Stimulated activated CD4-positive, alpha-beta T cell treated with anti-CD3 and anti-CD28 coated beads, Interleukin-2, amount 100 ng/mL, for 4 hours (primary cell): ENCODE data around the gene WLS.
"Not testable (repeated sequence)": the region's sequence is repeated elsewhere in the genome, so short reads cannot be mapped to it uniquely, and the experiment has no call there.

Source experiments
- DNase-seq: peaks from one replicate; pipeline ENCODE4 v3.0.0-alpha.2; 2020; ENCODE audit warnings: low read depth

WLS gene

GRCh38 chr1:68165665-68166064 lies 66.7 kb downstream of the WLS start:
- DNase-seq: no peak

DNA sequence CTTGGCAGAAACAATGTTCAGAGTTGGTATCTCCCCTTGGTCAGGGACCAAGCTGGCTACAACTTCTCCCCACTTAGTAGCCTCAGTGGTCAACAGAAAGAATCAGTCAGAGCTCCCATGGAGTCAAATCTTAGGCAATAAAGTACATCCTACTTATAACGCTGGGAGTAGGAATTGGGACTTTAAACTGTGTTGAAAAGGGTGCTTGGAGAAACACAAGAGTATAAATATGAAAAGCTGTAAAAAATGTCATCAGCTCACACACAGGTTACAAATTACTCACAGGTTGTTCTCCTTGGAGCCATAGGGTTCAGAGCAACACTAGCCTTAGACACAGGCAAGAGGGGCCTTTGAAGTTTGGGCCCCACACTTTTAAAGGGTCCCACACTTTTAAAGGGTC lies 67.4 kb downstream of the WLS start:
- no peak for DNase-seq

DNA sequence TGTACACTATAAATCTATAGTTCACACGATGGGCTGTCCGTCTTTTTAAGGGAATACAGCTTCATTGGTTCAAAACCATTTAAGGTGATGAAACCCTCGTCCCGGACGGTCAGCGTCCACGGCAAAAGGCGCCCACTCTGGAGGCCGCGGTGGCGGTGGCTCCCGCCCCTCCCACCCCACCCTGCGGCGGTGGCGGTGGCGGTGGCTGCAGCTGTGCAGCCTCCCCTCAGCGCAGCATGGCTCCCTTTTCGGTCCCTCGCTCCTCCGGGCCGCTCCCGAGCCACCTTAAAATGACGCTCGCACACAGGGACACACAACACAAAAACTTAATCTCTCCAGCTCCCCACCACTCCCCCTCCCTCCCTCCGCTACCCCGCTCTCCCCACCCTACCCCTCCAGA lies 69.1 kb downstream of the WLS start:
- no peak for DNase-seq

DNA sequence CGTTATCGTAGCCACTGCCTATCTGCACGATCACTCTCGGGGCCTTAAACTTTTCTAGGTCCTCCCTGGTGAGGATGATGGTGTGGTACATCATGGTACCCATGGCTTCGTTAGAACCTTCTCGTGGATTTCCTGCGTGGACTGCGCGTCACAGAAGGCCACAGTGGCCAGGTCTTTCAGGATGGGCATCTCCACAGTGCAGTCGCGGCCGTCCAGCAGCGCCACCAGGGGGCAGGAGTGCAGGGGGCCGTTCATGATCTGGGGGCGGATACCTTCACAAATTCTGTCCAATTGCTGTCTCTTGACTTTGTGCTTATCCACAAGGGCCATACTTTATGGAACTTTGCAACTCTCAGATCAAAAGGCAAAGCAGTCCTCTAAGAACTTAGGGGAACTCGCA lies 69.6 kb downstream of the WLS start:
- no peak for DNase-seq

DNA sequence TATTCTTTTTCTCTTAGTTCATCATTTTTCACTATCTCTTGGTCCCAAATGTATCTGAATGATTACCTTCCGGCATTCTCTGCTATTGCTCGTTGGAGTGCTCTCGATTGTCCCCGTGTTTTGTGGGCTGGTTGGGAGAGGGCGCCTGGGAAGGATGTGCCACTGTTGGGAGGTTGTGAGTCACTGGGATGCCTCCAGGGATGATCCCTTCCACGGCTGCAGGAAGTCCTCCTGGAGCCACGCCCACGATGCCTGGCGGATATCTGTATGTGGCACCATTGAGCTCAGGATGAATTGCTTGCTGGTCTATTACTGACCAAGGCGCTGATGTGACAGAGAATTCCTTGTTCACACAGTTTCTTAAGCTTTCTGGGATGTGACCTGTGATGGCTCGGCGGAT lies 70.7 kb downstream of the WLS start:
- not testable (repeated sequence) for DNase-seq

- not testable (repeated sequence) for DNase-seq
Observed at GRCh38 chr1:68160935-68161334, 71.4 kb downstream of the WLS start.

GRCh38 chr1:68160021-68160420 lies 72.3 kb downstream of the WLS start:
- DNase-seq: no peak

GRCh38 chr1:68158837-68159236 lies 73.5 kb downstream of the WLS start:
- DNase-seq: no peak

DNA sequence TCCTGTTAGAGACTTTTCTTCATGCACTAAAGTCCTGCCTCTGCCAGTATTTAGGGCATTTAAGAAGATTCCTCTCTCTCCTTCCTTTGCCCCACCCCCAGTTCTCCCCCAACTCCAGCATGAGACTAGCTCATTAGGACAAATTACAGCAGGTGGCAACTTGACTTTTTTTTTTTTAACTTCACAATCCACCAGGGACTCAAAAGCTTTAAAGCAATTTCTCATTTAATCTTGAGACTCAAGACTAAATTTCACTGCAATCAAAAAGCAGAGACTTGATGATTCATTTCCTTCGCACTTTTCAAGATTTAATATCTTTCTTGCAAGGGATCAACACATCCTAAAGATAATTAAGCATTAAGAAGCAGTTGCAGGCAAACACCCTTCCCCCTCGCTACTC lies 74.9 kb downstream of the WLS start:
- DNase-seq: no peak

- DNase-seq: no peak
Observed at GRCh38 chr1:68151690-68152089, 80.6 kb downstream of the WLS start.

DNA sequence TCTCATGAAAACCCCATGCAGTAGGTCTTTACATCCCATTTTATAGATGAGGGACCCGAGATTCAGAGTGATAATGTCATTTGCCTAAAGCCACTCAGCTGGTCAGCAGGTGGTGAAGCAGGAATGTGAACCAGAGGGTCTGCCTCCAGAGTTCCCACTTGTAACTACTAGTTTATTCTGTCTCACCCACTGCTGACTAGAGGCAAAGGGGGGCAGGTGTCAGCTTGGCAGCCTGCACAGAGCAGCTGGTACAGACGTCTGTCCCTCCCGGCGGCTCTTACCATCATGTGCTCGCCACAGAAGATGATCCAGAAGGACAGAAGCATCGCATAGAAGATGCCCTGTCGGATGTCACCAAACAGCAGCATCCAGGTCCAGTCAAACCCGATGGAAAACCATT lies 82.4 kb downstream of the WLS start:
- no peak for DNase-seq

DNA sequence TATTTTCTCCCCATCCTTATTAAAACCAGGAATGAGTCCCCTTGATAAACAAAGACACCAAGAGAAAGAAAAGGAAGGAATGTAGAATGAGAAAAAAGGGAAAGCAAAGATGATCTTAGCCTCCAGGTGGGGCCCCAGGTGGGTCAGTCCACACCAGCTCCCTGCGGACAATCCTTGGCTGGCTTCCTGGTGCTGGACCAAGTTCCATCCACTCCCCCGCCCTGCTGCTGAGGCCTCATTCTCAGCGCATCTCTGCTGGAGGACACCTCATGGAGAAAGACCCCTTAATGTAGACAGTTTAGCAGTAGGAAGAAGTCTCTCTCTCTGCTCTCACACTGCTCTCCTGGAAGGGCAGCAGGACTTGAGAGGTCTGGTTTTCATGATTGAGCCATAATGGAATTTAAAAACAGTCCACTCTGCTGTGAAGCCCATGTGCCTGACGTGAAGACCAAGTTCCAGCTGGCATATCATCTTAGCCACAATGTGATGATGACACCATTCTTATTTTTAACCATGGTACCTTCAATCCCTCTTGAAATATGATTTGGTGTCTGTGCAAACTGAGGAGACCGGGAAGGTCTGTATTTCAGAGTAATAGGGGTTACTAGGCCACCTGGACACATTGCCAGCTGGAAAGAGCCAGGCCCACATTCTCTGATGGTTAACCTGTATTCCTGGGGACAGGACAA lies 83.1 kb downstream of the WLS start:
- DNase-seq: no peak

GRCh38 chr1:68148631-68149030 lies 83.7 kb downstream of the WLS start:
- DNase-seq: no peak

- no peak for DNase-seq
Observed at GRCh38 chr1:68147534-68148171, 84.7 kb downstream of the WLS start.

- DNase-seq: no peak
Observed at GRCh38 chr1:68145418-68146126, 86.8 kb downstream of the WLS start.

DNA sequence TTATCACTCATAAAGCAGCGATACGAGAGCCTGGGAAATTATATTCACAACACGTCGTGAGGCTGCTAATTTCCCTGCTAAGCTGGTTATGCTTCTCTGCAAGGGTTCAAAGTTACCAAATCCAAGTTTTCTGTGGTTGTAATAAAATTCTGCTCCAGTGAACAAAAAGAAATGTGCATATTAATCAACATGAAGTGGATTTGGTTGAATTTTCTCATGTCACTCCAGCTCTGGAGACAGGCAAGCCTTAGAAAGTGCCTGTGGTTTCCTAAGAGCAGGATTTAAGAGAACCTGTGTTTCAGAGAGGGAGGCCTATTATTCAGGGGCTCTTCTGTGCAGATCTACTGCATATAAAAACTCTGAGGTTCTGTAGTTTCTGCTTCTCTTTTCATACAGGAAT lies 87.5 kb downstream of the WLS start:
- no peak for DNase-seq

- no peak for DNase-seq
Observed at GRCh38 chr1:68143633-68144032, 88.7 kb downstream of the WLS start.

GRCh38 chr1:68142461-68142860 lies 89.9 kb downstream of the WLS start:
- DNase-seq: no peak

- DNase-seq: no peak
Observed at GRCh38 chr1:68142036-68142435, 90.3 kb downstream of the WLS start.

- DNase-seq: no peak
Observed at GRCh38 chr1:68141071-68142021, 91.0 kb downstream of the WLS start.

- no peak for DNase-seq
Observed at GRCh38 chr1:68140536-68140935, 91.8 kb downstream of the WLS start.

- DNase-seq: no peak
Observed at GRCh38 chr1:68136187-68136586, 96.1 kb downstream of the WLS start.
